ENCODE results near the gene TPCN2. TPM values are rescaled to one million over a fixed set of nuclear protein-coding genes. Genes with fewer than 3 reads are reported as not detected.

TPCN2 gene
- total and polyA plus RNA-seq, 2 of the 4 experiments (the other 2 are of a cell fraction), result 3.4 to 8.0 TPM

DNA sequence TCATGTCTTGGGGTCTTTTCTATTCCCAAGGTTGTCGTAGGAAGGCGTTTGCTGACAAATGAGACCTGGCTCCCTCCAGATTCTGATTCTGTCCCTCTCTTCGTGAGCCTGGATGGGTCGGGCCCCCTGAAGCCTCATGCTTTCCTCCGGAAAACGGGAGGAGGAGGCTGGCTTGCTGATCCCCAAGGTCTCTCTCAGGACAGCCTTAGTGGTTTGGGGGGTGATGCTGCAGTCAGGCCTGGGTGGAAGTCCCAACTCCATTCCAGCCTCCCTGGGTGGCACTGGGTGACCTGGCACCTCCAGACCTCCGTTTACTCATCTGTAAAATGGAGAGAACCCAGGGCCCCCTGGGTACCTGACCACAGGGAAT lies 83.6 kb downstream of the TPCN2 start:
- Histone ChIP-seq H3K4ac (ENCODE audit: low read depth, low read length) (0 out of 2 replicates have a peak overlapping the region, but pooled peaks have one; percentile 56), H3K9ac (ENCODE audit: low read depth, low read length) (no peak overlapping the region), H3K4me1 (ENCODE audit: control insufficient read depth, insufficient read depth, low read length) (no peaks in the 10 kb centered on the region), H3K27me3 (ENCODE audit: control insufficient read depth, insufficient read depth, low read length) (no peaks in the 10 kb centered on the region), H3K23ac (ENCODE audit: low read depth, low read length) (no peak overlapping the region), H3K9me1 (ENCODE audit: insufficient read depth, low read length) (no peaks in the 10 kb centered on the region), H2AK9ac (replicated peaks; ENCODE audit: low read depth, low read length, poor library complexity) (peak overlapping the region; percentile 93), H3K14ac (replicated peaks; ENCODE audit: low read depth, low read length) (0 out of 2 replicates have a peak overlapping the region, but pooled peaks have one; percentile 5), H4K8ac (ENCODE audit: low read depth in 2 of 2, low read length in 2 of 2) (no peak overlapping the region), H4K91ac (ENCODE audit: insufficient read depth, low read depth, low read length) (peak overlapping the region; percentile 21; the same call in 1 of the 2 replicates), H2BK20ac (ENCODE audit: low read depth, low read length) (no peak overlapping the region), H3K56ac (ENCODE audit: extremely low read depth, insufficient read depth, low read length) (no peak overlapping the region), H2BK15ac (ENCODE audit: low read depth, low read length) (no peak overlapping the region), H2AFZ (replicated peaks; ENCODE audit: low read length, poor library complexity) (peak overlapping the region; percentile 90), H3K4me3 (ENCODE audit: insufficient read depth, low read depth, low read length) (no peak overlapping the region), H3K9me3 (ENCODE audit: control insufficient read depth, insufficient read depth, low read length) (peaks cover 3% of the 10 kb centered on the region), H3K4me2 (ENCODE audit: low read depth, low read length) (no peak overlapping the region), H2BK5ac (ENCODE audit: low read depth, low read length, poor library complexity, severe bottlenecking) (no peak overlapping the region), H3K36me3 (ENCODE audit: control insufficient read depth, insufficient read depth, low read length) (no peaks in the 10 kb centered on the region), H2AK5ac (ENCODE audit: low read depth, low read length) (peak overlapping the region; percentile 76), H3K18ac (ENCODE audit: low read depth, low read length) (no peak overlapping the region), H3K79me1 (ENCODE audit: low read depth in 1 of 2, low read length in 2 of 2) (no peaks in the 10 kb centered on the region), H4K5ac (ENCODE audit: low read depth, low read length) (no peak overlapping the region), H3K27ac (ENCODE audit: insufficient read depth, low read length) (no peak overlapping the region), H2BK120ac (ENCODE audit: low read depth, low read length) (peak overlapping the region; percentile 67), H4K20me1 (ENCODE audit: insufficient read depth, low read length) (no peaks in the 10 kb centered on the region)
- intact Hi-C loops (cut with micrococcal nuclease) (loop anchor here (10.0 kb wide), 1 partner anchor 163 kb away; the partner anchor contains the start of gene MYEOV), in situ Hi-C loops (cut with MboI; ENCODE audit: low sequenced_read_pairs) (no loop called here), dilution Hi-C loops (cut with HindIII; ENCODE audit: low sequenced_read_pairs, unreplicated experiment) (no loop called here)
- DNase-seq (no peak), ATAC-seq (ENCODE audit: low read depth) (no peak)
- ChIA-PET CTCF (interaction anchor here (0.5 to 1.5 kb wide), 15 partner anchors 8 to 673 kb away, joined by 3 to 6 read pairs (median 3); partner anchors contain the start of gene MYEOV), POLR2A (ENCODE audit: unreplicated experiment) (no interaction called here)
- no TSS peak for BruUV-seq (replicated peaks)
- WGBS, 2 experiments (ENCODE audit: extremely low coverage in 2 of 2, insufficient read length in 1 of 2), result 75% methylated on average over 2 of the region's 7 CpGs; no CpG with 5 or more reads in 1 of the 2 experiments
- TF ChIP-seq CHD1 (IDR thresholded peaks at IDR 0.05; ENCODE audit: low read depth, low read length) (no peak), CEBPB (IDR thresholded peaks at IDR 0.05; ENCODE audit: low read depth, low read length) (no peak), FOS (IDR thresholded peaks at IDR 0.05; ENCODE audit: low read depth, low read length) (no peak), MAZ (IDR thresholded peaks at IDR 0.05; ENCODE audit: borderline replicate concordance, low read depth, low read length) (no peak), RAD21 (IDR thresholded peaks at IDR 0.05; ENCODE audit: low read length) (no peak), RFX5 (IDR thresholded peaks at IDR 0.05; ENCODE audit: low read depth, low read length) (no peak), MXI1 (IDR thresholded peaks at IDR 0.05; ENCODE audit: borderline replicate concordance, low read depth, low read length) (no peak), BHLHE40 (IDR thresholded peaks at IDR 0.05; ENCODE audit: low read depth, low read length) (no peak), RCOR1 (IDR thresholded peaks at IDR 0.05; ENCODE audit: insufficient replicate concordance, low read length) (no peak), MAFK (IDR thresholded peaks at IDR 0.05; ENCODE audit: low read depth, low read length) (no peak), SMC3 (IDR thresholded peaks at IDR 0.05; ENCODE audit: low read depth, low read length) (no peak), NFE2L2 (IDR thresholded peaks at IDR 0.05; ENCODE audit: low read depth, low read length) (no peak), POLR2A (IDR thresholded peaks at IDR 0.05; ENCODE audit: low read depth, low read length) (no peak)
- TF ChIP-seq, protein P1, sequence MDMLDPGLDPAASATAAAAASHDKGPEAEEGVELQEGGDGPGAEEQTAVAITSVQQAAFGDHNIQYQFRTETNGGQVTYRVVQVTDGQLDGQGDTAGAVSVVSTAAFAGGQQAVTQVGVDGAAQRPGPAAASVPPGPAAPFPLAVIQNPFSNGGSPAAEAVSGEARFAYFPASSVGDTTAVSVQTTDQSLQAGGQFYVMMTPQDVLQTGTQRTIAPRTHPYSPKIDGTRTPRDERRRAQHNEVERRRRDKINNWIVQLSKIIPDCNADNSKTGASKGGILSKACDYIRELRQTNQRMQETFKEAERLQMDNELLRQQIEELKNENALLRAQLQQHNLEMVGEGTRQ (IDR thresholded peaks at IDR 0.05; ENCODE audit: low read depth, low read length), result no peak
- TF ChIP-seq, protein P2, sequence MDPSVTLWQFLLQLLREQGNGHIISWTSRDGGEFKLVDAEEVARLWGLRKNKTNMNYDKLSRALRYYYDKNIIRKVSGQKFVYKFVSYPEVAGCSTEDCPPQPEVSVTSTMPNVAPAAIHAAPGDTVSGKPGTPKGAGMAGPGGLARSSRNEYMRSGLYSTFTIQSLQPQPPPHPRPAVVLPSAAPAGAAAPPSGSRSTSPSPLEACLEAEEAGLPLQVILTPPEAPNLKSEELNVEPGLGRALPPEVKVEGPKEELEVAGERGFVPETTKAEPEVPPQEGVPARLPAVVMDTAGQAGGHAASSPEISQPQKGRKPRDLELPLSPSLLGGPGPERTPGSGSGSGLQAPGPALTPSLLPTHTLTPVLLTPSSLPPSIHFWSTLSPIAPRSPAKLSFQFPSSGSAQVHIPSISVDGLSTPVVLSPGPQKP (IDR thresholded peaks at IDR 0.05; ENCODE audit: borderline replicate concordance, low read depth, low read length), result no peak
- TF ChIP-seq, protein P3, sequence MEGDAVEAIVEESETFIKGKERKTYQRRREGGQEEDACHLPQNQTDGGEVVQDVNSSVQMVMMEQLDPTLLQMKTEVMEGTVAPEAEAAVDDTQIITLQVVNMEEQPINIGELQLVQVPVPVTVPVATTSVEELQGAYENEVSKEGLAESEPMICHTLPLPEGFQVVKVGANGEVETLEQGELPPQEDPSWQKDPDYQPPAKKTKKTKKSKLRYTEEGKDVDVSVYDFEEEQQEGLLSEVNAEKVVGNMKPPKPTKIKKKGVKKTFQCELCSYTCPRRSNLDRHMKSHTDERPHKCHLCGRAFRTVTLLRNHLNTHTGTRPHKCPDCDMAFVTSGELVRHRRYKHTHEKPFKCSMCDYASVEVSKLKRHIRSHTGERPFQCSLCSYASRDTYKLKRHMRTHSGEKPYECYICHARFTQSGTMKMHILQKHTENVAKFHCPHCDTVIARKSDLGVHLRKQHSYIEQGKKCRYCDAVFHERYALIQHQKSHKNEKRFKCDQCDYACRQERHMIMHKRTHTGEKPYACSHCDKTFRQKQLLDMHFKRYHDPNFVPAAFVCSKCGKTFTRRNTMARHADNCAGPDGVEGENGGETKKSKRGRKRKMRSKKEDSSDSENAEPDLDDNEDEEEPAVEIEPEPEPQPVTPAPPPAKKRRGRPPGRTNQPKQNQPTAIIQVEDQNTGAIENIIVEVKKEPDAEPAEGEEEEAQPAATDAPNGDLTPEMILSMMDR (conservative IDR thresholded peaks at IDR 0.05; ENCODE audit: low read depth, low read length), result no peak

All from IMR-90 (cell line).